ENCODE measurements around the gene PSMG2. TPM values are rescaled to one million over a fixed set of nuclear protein-coding genes. Genes with fewer than 3 reads are reported as not detected.

Gene PSMG2
- total and polyA plus RNA-seq, 9 of the 15 experiments (the other 6 are each of a cell fraction or from before 2014, with no cell fraction given), result 59.9 to 271 (median 111) TPM

DNA sequence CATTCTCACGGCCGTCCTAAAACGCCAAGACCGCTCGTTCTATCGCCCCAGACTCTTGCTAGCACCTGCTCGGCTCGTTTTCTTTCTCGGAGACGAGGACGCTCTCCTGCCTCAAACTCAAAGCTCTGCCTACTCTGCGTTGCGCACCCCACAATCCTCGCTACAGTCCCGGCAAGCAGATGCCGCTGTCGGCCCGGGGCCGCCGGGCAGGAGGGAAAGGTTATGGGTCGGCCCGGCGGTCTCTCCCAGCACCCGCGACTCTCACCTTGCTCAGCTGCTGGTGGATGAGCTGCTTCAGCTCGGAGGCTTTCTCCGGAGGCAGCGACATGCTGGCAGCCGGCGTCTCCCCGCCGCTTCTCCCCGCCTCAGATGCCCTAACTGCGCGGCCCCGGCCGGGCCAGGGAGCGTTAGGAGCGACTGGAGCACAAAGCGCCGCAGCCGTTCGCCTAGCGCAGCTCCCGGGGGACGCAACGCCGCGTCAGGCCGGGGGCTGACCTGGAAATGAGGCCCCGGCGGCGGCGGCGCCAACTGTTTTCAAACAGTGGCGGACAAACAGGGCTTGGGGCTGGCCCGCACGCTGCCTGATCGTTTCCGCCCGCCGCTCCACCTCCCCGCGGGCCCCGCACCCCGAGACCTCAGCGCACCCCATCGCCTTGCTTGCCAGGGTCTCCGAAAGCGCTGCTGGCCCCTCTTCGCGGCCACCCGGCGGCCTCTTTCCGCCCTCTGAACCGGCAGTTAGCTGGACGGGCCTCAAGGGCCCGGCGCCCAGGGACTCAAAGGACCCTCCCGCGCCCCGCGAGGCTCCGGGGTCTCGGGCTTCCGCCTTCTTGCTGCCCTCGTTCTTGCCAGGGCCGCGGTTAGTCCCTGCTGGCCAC lies at the start of gene PSMG2, which contains the start of gene CEP76 (continued):
- TF ChIP-seq PHB2 (IDR thresholded peaks at IDR 0.05; ENCODE audit: low read depth) (no peak), ZBTB17 (CRISPR knock-in tag; IDR thresholded peaks at IDR 0.05) (0 out of 2 replicates have a peak, but pooled peaks have one; percentile 44), RBM15 (IDR thresholded peaks at IDR 0.05; ENCODE audit: insufficient read depth, low read length) (no peak), TRIM25 (IDR thresholded peaks at IDR 0.05; ENCODE audit: borderline replicate concordance) (no peak), MXI1 (IDR thresholded peaks at IDR 0.05; ENCODE audit: low read depth, low read length) (0 out of 2 replicates have a peak, but pooled peaks have one; percentile 57), USF1 (CRISPR knock-in tag; IDR thresholded peaks at IDR 0.05) (no peak), SRSF7 (optimal IDR thresholded peaks at IDR 0.05; ENCODE audit: low read depth, low read length) (no peak), CAMTA2 (CRISPR knock-in tag; conservative IDR thresholded peaks at IDR 0.05) (no peak), HBP1 (CRISPR knock-in tag; IDR thresholded peaks at IDR 0.05) (no peak), RFX7 (CRISPR knock-in tag; IDR thresholded peaks at IDR 0.05) (no peak), HDAC3 (IDR thresholded peaks at IDR 0.05; ENCODE audit: borderline replicate concordance, partially characterized antibody) (no peak), ZBTB7A (IDR thresholded peaks at IDR 0.05; ENCODE audit: borderline replicate concordance, control insufficient read depth, low read depth, low read length) (peak; percentile 88), MTA1 (IDR thresholded peaks at IDR 0.05; ENCODE audit: borderline replicate concordance) (peak; percentile 95), STAT5A (IDR thresholded peaks at IDR 0.05; ENCODE audit: borderline replicate concordance, low read length) (no peak), POLR2AphosphoS2 (IDR thresholded peaks at IDR 0.05; ENCODE audit: low read length) (no peak; the same call in 1 of the 2 replicates), ZNF589 (CRISPR knock-in tag; IDR thresholded peaks at IDR 0.05; ENCODE audit: low read depth) (no peak), ZBTB43 (CRISPR knock-in tag; IDR thresholded peaks at IDR 0.05) (no peak), POLR2A (conservative IDR thresholded peaks at IDR 0.05) (peak; percentile 94)
- TF ChIP-seq, protein P1, sequence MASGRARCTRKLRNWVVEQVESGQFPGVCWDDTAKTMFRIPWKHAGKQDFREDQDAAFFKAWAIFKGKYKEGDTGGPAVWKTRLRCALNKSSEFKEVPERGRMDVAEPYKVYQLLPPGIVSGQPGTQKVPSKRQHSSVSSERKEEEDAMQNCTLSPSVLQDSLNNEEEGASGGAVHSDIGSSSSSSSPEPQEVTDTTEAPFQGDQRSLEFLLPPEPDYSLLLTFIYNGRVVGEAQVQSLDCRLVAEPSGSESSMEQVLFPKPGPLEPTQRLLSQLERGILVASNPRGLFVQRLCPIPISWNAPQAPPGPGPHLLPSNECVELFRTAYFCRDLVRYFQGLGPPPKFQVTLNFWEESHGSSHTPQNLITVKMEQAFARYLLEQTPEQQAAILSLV (tag; IDR thresholded peaks at IDR 0.05), result no peak
- TF ChIP-seq, protein P2, sequence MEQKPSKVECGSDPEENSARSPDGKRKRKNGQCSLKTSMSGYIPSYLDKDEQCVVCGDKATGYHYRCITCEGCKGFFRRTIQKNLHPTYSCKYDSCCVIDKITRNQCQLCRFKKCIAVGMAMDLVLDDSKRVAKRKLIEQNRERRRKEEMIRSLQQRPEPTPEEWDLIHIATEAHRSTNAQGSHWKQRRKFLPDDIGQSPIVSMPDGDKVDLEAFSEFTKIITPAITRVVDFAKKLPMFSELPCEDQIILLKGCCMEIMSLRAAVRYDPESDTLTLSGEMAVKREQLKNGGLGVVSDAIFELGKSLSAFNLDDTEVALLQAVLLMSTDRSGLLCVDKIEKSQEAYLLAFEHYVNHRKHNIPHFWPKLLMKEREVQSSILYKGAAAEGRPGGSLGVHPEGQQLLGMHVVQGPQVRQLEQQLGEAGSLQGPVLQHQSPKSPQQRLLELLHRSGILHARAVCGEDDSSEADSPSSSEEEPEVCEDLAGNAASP (IDR thresholded peaks at IDR 0.05), result no peak

Measured in K562 (cell line).